GM23248 (cell line): ENCODE results near the gene ATP13A3.

ENCODE experiments used
- EZH2 ChIP-seq: fragments of 200-600 bp; sonication (generic); IDR thresholded peaks from 2 replicates; pipeline ENCODE4 v1.6.1; 2018; ENCODE audit warnings: antibody characterized with exemption, mild to moderate bottlenecking; ENCODE audit not compliant: insufficient read depth, poor library complexity, severe bottlenecking
- EZH2phosphoT487 ChIP-seq: fragments of 200-600 bp; sonication (generic); IDR thresholded peaks from 2 replicates; pipeline ENCODE4 v1.6.1; 2018; ENCODE audit warnings: antibody characterized with exemption, moderate library complexity, mild to moderate bottlenecking, low read depth; ENCODE audit not compliant: insufficient read depth

DNA sequence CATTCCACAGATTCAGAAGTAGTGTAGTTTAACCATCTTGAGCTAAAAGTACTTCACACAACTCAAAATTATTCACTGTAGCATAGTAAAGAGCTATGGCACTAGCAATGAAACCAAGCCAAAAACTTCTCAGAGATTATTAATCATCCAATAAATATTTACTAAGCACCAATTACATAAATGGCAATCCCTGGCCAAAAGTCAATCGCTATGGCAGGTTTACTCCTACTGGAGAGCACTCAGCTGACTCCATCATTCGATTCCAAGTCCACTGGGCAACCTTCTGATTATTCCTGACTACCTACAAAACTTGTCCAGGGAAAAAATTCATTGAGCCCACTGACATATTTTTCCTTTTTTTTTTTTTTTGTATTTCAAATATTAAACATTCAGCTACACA lies 23.9 kb downstream of the ATP13A3 start:
- TF ChIP-seq EZH2 (no peak), EZH2phosphoT487 (no peak)
